ENCODE measurements around the gene CD86. TPM values are rescaled to one million over a fixed set of nuclear protein-coding genes. Genes with fewer than 3 reads are reported as not detected.

The CD86 gene
- total RNA-seq, 1 donor from 2014 or later: not detected

DNA sequence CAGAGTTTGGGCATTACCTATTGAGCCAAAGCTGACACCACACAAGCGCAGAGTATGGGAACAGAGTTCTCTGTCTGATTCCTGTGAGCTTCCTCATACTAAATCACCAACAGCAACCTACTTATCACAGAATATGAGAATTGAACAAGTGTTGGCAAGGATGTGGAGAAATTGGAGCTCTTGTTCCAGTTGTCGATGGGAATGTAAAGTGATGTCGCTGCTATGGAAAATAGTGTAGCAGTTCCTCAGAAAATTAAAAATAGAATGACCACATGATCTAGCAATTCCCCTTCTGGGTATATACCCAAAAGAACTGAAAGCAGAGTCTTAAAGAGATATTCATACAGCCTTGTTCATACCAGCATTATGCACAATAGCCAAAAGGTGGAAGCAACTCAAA lies 33.4 kb downstream of the CD86 start:
- no peak for DNase-seq (ENCODE audit: extremely low read depth, low read depth, low spot score)

DNA sequence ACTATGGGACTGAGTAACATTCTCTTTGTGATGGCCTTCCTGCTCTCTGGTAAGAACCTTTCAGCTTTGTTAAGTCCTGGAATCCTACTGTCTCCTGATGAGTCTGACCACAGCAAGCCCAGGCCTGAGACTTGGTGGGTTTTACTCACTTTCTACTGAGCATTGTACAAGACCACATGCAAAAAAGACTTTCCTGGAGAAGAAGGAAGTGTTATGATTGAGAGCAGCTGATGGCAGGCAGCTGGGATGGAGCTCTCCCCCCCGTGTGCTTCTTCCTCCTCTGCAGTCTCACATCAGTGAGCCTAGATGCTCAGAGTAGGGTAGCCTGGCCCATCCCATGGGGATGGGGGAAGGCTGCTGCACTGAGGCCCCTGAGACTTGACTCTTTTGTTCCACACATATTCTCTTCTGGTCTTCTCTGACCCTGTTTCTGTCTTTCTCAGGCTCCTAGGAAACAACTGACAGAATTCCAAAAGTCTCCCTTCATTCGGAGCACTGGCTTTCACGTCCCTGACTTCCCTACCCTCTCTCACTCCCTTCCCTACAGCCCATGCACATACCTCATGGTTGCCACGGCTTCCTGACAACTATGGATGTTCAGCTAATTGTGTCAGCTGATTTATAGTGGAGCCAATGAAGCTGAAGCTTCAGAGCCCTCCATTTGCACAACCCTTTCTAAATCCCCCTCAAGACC lies 36.6 kb downstream of the CD86 start:
- DNase-seq (ENCODE audit: extremely low read depth, low read depth, low spot score): no peak

DNA sequence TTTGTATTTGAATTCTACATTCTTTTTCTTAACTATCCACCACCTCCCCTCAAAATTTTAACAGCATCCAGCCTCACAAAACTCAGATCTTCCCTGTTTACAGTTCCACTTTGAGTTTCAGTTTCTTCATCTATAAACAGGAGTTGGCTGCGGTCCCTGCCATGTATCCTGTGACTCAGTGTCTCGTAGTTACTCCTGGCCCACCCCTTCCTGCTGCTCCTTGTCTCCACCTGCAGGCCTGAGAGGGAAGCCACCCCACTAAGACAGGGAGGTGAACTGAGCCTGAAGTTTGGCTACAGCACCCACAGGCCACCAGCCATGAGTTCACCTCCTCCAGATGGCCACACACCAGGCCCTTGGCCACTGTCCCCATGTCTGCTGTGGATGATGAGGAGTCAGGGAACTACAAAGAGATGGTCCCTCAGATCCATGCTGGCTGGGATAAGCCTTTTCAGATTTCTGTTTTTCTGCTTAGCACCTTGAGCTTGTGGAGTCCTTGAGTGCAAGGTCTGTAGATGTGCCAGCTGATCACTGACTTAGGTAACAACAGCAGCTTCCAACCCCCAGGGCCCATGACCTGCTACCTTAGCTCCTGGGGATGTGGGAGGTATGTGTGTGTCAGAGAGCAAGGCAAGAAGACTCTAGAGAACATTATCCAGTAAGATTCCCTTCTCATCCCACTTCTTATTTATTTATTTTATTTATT lies 37.5 kb downstream of the CD86 start:
- DNase-seq (ENCODE audit: extremely low read depth, low read depth, low spot score): no peak

DNA sequence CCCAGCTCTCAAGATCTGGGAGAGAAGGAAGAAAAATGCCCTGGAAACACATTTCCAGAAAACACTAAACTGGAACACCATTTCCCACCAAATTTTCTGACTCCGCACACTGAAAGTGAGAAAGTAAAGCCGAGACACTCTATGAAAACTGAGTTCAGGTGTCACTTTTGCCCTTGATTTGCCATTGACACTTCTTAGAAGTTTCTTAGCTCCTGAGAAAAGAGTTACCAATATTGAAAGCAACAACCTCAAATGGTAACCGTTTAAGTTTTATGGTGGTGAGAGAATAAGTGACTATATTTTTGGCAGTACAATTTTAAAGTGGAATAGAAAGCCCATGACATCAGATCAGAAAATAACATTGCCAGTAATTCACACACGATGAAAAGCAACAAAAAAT lies 39.0 kb downstream of the CD86 start:
- DNase-seq (ENCODE audit: extremely low read depth, low read depth, low spot score): no peak

DNA sequence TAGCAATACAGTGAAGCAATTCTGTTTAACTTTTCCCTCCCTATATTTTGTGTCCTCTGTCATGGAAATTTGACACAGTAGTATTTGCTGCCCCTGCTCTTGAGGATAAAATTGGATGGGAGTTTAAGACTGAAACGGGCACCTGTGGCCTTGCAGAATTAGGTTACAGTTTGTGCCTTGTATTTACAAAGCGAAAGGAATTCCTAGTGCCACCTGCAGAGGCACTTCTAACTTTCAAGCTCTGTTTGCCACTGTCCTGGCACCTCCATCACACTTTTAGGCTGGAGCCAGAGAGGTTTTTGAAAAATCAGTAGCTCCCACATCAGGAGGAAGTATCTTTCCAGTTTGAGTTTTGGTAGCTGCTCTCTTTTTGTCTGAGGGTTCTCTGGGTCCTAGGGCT lies 39.5 kb downstream of the CD86 start:
- DNase-seq (ENCODE audit: extremely low read depth, low read depth, low spot score): no peak

DNA sequence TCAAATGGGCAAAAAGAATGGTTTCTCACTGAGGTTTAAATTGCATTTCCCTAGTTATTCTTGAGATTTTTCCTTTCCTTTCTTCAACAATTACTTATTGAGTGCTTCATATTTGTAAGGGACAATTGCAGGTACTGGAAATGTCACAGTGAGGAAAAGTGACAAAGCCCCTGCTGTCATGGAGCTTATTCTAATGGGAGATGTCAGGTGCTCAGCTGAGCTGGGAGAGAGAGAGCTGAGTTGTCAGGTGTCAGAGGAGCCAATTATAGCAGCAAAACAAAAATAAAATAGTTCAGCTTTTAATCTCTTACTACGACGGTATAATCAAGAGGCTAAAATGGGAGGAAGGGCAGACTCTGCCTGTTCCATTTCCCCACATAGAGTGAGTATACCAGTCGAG lies 42.0 kb downstream of the CD86 start:
- DNase-seq (ENCODE audit: extremely low read depth, low read depth, low spot score): no peak

DNA sequence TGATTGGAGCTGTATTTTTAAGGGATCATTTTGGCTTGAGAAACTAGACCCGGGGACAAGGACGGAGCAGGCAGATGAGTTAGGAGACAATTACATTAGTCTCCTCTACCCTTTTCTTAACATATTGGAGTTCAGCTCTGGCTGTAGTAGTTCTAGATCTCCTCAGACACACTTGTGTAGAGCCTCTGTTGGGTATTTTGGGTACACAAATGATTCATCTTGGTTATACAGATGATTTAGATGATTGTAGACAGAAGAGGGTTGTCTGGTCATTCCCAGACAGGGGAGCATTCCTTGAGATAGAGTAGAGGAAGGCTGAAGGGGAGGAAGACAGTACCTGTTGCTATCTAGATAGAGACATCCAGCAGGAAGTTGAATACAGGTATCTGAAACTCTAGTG lies 43.4 kb downstream of the CD86 start:
- no peak for DNase-seq (ENCODE audit: extremely low read depth, low read depth, low spot score)

DNA sequence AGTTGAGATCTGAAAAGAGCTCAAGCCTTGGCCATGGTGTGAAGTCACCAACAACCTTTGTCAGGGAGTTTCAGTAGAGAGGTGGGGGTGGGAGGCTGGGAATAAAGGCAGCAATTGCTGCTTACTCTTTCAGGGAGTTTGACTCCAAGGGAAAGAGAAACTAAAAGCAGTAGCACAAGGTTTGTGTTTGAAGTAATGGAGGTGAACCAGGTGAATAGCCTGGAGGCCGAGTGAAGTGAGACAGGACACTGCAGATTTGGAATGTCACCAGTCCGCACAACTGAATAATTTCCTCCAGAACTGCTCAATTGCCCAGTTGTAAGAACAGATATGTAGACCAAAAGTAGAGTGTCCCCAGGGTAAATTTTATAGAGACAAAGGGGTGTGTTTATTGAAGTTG lies 44.1 kb downstream of the CD86 start:
- DNase-seq (ENCODE audit: extremely low read depth, low read depth, low spot score): no peak

DNA sequence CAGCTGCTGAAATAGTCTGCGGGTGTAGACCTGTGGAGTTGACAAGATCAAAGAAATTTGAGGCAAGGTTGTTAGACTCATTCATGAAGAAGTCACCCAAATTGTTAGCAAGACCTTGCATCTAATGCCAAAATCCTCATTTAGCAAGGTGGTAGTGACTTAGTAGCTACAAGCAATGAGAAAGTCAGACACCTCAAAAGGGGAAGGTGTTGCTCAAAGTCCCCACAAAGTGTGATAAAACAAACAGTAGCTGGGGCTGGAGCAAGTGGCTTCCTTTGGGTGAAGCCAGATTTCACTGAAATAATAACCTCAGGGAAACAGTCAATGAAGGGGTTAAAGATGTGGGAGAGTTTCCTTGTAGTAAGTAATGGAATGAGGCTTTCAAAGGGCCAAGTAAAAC lies 44.9 kb downstream of the CD86 start:
- DNase-seq (ENCODE audit: extremely low read depth, low read depth, low spot score): no peak

DNA sequence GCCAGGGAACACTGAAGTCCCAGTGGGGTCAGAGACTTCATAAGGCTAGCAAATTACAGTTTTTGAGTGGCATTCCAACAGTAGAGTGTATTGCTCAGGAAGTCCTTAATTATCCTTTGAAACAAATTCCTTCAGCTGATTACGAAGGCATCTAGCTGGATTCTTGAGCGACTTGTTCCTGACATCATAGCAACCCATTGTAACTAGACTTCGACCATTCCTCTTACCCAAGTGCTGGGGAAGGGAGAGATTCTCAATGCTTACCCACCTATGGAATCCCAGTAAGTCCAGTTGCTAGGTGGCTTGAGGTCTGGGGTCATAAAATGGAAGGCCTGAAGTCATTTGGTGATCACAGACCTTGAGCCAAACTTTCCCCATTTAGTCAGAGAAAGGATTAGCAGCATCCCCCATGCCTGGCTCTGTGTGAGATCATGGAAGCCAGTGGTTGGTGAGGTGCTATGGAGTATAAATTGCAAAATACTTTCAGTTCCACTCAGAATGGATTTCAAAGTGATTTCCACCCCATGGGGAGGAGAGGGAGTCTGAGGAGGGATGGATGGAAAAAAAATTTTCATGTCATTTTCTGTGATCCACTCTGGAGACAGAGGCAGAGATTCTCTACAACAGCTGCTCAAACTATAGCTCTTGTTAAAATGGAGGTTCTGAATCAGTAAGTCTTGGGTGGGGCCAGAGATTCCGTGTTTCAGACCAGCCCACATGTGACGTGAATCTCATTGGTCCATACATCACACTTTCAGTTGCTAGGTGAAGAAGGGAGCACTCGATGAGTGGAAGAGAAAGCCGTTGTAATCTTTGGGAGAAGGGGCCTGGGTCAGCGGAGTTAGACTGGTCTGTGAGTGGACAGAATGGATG lies 45.7 kb downstream of the CD86 start:
- no peak for DNase-seq (ENCODE audit: extremely low read depth, low read depth, low spot score)

DNA sequence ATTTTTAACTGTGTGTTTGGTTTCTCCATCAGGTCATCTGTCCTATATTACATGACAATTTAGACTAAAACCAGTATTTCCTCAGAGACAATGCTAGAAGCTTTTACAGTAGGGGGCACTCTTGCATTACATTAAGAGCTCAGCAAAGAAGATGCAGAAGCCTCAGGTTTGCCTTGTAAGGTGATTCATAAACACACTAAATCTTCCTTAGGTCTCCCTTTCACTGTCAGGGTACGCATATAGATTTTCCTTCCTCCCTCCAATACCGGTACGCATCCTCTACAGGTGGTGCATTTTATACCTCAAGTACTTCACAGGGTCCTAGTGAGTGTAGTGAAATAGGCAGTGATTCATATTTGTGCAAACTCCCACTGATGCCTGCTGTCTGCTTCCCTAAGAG lies 46.5 kb downstream of the CD86 start:
- peak; percentile 16 for DNase-seq (ENCODE audit: extremely low read depth, low read depth, low spot score)

DNA sequence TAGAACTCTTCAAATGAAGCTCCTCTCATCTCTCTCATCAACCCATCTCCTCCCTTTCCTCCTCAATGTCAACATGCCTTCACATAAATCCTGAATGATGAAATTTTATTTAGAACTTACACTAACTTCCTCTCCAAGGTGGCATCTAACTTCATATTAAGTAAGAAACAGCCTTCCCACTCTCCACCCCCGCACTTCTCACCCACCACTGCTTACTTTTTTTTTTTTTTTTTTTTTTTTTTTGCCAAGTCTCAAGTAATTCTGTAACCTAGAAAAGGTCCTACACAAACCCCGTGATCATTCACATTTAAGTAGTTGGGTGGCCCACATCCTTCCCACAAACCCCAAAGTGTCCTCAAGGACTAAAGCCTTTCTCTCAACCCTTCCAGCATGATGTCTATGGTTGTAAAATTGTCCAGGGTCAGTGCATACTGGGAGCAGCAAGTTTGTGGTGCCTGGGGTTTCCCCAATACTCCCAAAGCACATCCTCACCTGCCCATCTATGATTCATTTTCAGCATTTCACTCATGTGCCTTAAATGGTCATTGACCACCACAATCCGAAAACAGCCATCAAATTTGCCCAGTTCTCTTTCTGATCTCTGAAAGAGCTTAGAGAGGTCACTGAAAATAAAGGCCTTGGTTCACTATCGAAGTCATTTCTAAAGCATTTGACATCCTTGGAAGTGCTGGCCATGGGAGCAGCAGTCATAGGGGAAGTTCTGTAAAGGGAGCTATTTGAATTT lies 47.2 kb downstream of the CD86 start:
- DNase-seq (ENCODE audit: extremely low read depth, low read depth, low spot score): no peak

DNA sequence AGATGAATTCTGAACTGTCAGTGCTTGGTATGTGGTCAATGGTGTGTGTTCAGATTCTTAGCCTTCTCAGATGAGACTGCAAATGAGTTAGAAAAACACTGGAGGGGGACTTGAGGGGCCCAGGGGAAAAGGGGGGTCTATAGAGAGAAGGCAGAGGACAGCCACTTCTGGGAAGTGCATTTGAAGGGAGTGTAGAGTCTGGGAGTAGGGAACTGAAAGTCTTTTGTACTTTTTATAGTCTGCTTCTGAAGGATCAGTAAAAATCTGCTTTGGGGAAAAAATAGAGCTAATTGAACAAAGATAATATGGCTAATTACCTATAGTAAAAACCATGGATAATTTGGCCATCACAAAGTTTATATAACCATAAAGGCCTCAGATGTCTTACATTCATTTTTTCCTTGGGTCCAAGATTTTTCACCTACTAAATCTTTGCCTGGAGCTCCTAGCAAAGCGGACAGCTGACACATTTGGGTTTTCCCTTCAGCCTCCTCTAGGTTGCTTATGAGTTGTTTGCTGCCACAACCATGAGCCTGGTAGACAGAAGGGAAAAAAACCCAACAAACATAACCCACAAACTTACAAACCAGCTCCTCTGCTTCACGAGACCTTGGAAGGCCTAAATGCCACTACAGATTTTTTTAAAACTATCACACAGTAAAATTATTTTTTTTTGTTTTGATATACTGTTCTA lies 48.8 kb downstream of the CD86 start:
- DNase-seq (ENCODE audit: extremely low read depth, low read depth, low spot score): no peak

DNA sequence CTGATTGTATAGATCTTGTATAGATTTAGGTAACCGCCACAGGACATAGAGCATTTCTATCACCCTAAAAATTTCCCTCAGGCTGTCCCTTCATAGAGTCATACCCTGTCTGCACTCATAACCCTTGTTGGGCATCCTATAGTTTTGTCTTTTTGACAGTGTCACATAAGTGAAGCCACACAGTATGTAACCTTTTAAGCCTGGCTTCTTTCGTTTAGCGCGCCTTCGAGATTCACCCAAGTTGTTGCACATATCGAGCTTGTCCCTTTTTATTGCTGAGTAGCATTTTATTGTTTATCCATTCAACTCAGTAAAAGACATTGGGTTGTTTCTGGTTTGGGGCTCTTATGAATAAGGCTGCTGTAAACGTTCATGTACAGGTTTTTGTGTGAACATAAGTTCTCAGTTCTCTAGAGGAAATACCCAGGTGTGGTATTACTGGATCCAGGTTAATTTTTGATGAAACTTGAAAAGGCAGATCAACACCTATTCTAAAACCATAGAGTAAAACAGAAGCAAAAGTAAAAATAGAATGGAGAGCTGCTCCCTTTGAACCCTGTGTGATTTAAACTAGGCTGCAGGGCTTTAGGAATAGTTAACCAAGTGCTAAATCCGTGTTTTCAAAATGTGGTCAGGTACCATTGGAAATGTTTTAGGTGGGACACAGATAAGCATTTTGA lies 49.5 kb downstream of the CD86 start:
- DNase-seq (ENCODE audit: extremely low read depth, low read depth, low spot score): no peak

DNA sequence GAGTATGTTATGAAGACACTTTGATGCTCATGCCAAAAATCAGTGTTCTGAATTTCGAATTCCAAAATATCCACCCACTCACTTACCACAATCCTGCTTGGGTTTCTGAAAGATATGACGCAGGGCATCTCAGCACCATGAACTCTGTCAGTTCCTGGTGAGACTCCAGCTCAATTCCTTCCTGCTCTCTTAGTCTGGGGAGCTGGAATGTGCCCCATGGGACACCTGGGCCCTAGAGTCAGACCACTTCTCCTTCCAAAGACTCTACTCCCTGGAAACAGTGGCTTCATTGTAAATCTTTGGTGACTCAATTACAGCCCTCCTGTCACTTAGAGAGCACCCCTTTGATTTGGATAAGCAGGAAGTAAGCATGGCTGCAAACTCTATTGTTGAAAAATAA lies 50.5 kb downstream of the CD86 start:
- no peak for DNase-seq (ENCODE audit: extremely low read depth, low read depth, low spot score)

DNA sequence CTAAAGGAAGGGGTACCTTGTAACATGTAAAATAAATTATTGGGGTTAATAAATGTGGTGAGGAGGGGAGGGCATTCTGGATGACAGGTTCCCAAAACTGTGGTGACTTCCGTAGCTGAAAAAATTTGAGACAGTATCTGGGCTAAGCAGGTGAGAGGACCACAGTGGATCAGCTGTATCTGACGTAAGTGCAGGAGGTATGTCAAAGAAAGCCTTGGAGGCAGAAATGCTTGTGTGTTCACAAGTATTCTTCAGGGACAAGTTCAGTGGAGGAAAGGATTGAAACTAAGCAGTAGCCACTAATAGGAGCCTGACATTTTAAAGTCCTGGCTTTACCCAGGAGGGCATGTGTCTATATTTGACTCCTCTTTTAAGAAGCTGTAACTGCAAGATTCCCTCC lies 52.0 kb downstream of the CD86 start:
- no peak for DNase-seq (ENCODE audit: extremely low read depth, low read depth, low spot score)

DNA sequence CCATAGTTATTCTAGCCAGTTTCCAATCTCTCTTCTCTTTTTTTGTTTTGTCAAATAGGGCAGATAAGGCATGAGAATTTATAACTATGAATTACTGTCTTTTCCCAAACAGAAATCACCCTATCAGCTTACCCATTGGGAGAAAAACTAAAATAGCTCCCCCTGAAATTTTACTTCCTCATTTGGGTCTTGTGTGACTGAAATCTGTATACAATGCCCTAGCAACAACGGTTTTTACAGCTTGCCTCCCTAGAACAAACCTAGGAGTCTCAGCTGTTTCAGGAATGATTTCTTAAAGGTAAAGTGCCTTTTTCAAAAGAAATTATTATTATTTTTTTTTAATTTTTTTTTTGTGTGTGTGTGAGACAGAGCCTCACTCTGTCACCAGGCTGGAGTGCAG lies 56.8 kb downstream of the CD86 start:
- no peak for DNase-seq (ENCODE audit: extremely low read depth, low read depth, low spot score)

DNA sequence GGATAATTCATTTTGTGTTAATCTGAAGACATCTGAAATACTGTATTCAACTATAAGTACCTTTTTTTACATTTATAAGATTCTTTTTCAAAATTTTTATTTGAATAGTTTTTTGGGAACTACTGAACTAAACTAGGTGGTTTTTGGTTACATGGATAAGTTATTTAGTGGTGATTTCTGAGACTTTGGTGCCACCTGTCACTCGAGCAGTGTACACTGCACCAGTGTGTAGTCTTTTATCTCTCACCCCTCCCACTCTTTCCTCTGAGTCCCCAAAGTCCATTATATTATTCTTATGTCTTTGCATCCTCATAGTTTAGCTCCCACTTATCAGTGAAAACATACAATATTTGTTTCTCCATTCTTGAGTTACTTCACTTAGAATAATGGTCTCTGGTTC lies 57.6 kb downstream of the CD86 start:
- no peak for DNase-seq (ENCODE audit: extremely low read depth, low read depth, low spot score)

DNA sequence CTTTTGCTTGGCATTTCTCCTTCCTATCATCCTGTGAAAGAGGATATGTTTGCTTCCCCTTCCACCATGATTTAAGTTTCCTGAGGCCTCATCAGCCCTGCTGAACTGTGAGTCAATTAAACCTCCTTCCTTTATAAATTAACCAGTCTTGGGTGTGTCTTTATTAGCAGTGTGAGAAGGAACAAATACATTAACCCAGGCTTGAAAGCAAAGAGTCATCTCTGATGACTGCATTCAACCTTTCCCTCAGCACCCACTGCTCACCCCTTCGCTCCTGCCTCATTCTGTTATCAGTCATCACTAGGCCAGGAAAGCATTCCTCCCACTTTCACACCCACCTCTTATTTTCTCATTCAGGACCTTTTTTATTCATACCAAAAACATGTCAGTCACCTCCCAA lies 68.7 kb downstream of the CD86 start:
- DNase-seq (ENCODE audit: extremely low read depth, low read depth, low spot score): no peak
